ENCODE results near the gene SENP6.

GRCh38 chr6:75608956-75609533 is 7.4 kb downstream of the SENP6 start:
- TF ChIP-seq CTCF (IDR thresholded peaks at IDR 0.05), result no peak
- TF ChIP-seq JUN (CRISPR knock-in tag; IDR thresholded peaks at IDR 0.05), result no peak
- TF ChIP-seq ATF2 (CRISPR knock-in tag; IDR thresholded peaks at IDR 0.05; ENCODE audit: borderline replicate concordance, low read depth), result no peak
- no peak for TF ChIP-seq TCF7 (CRISPR knock-in tag; IDR thresholded peaks at IDR 0.05; ENCODE audit: low read depth)
- TF ChIP-seq IRF1 (CRISPR knock-in tag; IDR thresholded peaks at IDR 0.05), result no peak
- no peak for TF ChIP-seq ZNF671 (CRISPR knock-in tag; IDR thresholded peaks at IDR 0.05)
- TF ChIP-seq ATF3 (CRISPR knock-in tag; conservative IDR thresholded peaks at IDR 0.05), result no peak
- TF ChIP-seq TEAD4 (CRISPR knock-in tag; IDR thresholded peaks at IDR 0.05), result no peak
- no peak for TF ChIP-seq PREB (CRISPR knock-in tag; IDR thresholded peaks at IDR 0.05; ENCODE audit: borderline replicate concordance)

Measured in WTC11 (cell line).